ENCODE measurements around the gene TP73. TPM values are rescaled to one million over a fixed set of nuclear protein-coding genes. Genes with fewer than 3 reads are reported as not detected.

Gene TP73
- total and polyA plus RNA-seq, 2 donors (not counting 1 experiment from before 2014, with no cell fraction given) = 1.2 to 2.4 TPM

- Histone ChIP-seq H3K27ac (ENCODE audit: low read length in 2 of 2) (no peak overlapping the region), H2AFZ (ENCODE audit: insufficient read depth, low read depth, low read length, poor library complexity, severe bottlenecking) (no peak overlapping the region), H3K9ac (ENCODE audit: low read length) (no peak overlapping the region), H3K27me3 (replicated peaks in 1 of 4; ENCODE audit: control extremely low read depth in 1 of 4, control insufficient read depth in 3 of 4, insufficient read depth in 4 of 4, low read length in 3 of 4) (no peaks in the 10 kb centered on the region), H3K9me3 (ENCODE audit: control extremely low read depth in 1 of 3, control insufficient read depth in 2 of 3, insufficient read depth in 1 of 3, low read length in 2 of 3) (no peaks in the 10 kb centered on the region), H3K79me2 (ENCODE audit: control insufficient read depth, insufficient read depth, low read length) (peaks cover 12% of the 10 kb centered on the region), H3K4me1 (ENCODE audit: control insufficient read depth in 2 of 2, insufficient read depth in 2 of 2, low read length in 2 of 2) (peaks cover 18 to 25% of the 10 kb centered on the region in 2 donors), H3K4me2 (replicated peaks; ENCODE audit: low read depth, low read length, poor library complexity, severe bottlenecking) (no peak overlapping the region), H3K4me3 (ENCODE audit: control extremely low read depth in 1 of 5, extremely low read depth in 1 of 5, insufficient read depth in 1 of 5, low read depth in 2 of 5, low read length in 4 of 5) (no peak overlapping the region), H4K20me1 (ENCODE audit: control insufficient read depth, insufficient read depth, low read length, poor library complexity, severe bottlenecking) (peaks cover 5% of the 10 kb centered on the region), H3K36me3 (replicated peaks in 1 of 2; ENCODE audit: control extremely low read depth in 1 of 2, control insufficient read depth in 1 of 2, extremely low read depth in 1 of 2, insufficient read depth in 2 of 2, low read length in 1 of 2) (peaks cover 0 to 44% of the 10 kb centered on the region in 2 experiments)
- intact Hi-C loops (cut with micrococcal nuclease) = loop anchor here (10.0 kb wide), 3 partner anchors 227 to 1213 kb away; partner anchors contain the start of genes CEP104, DFFB and PEX10
- Mint-ChIP-seq H3K4me3 (peak overlapping the region; percentile 32), H3K4me1 (peaks cover 33% of the 10 kb centered on the region), H3K27ac (no peak overlapping the region), H3K27me3 (no peaks in the 10 kb centered on the region), H3K9me3 (ENCODE audit: insufficient read depth) (no peaks in the 10 kb centered on the region)
- 96% methylated on average over 26 of the region's 26 CpGs for WGBS (ENCODE audit: insufficient coverage)
- ATAC-seq (ENCODE audit: low read depth) = no peak
- TF ChIP-seq EZH2 (IDR thresholded peaks at IDR 0.05; ENCODE audit: borderline replicate concordance, insufficient read depth, low read depth, low read length, poor library complexity, severe bottlenecking) = no peak
- no peak for TF ChIP-seq CTCF (IDR thresholded peaks at IDR 0.05)
- ChIA-PET CTCF (interaction anchor here (1.1 to 3.8 kb wide), 4 partner anchors 7 to 175 kb away, joined by 3 to 37 read pairs (median 4); no protein-coding TSS in a partner anchor), POLR2A (no interaction called here)
- DNase-seq = no peak
Measured at GRCh38 chr1:3627515-3628253, 24.6 kb upstream of the TP73 start.

- Histone ChIP-seq H3K4me2 (replicated peaks; ENCODE audit: low read depth, low read length, poor library complexity, severe bottlenecking) (no peak overlapping the region), H2AFZ (ENCODE audit: insufficient read depth, low read depth, low read length, poor library complexity, severe bottlenecking) (no peak overlapping the region), H3K9me3 (ENCODE audit: control extremely low read depth in 1 of 3, control insufficient read depth in 2 of 3, insufficient read depth in 1 of 3, low read length in 2 of 3) (no peaks in the 10 kb centered on the region), H3K79me2 (ENCODE audit: control insufficient read depth, insufficient read depth, low read length) (peaks cover 9% of the 10 kb centered on the region), H3K27me3 (replicated peaks in 1 of 4; ENCODE audit: control extremely low read depth in 1 of 4, control insufficient read depth in 3 of 4, insufficient read depth in 4 of 4, low read length in 3 of 4) (no peaks in the 10 kb centered on the region), H3K36me3 (replicated peaks in 1 of 2; ENCODE audit: control extremely low read depth in 1 of 2, control insufficient read depth in 1 of 2, extremely low read depth in 1 of 2, insufficient read depth in 2 of 2, low read length in 1 of 2) (peaks cover 0 to 51% of the 10 kb centered on the region in 2 experiments), H3K9ac (ENCODE audit: low read length) (no peak overlapping the region), H3K27ac (ENCODE audit: low read length in 2 of 2) (no peak overlapping the region), H4K20me1 (ENCODE audit: control insufficient read depth, insufficient read depth, low read length, poor library complexity, severe bottlenecking) (peaks cover 5% of the 10 kb centered on the region), H3K4me1 (ENCODE audit: control insufficient read depth in 2 of 2, insufficient read depth in 2 of 2, low read length in 2 of 2) (peaks cover 13 to 20% of the 10 kb centered on the region in 2 donors), H3K4me3 (ENCODE audit: control extremely low read depth in 1 of 5, extremely low read depth in 1 of 5, insufficient read depth in 1 of 5, low read depth in 2 of 5, low read length in 4 of 5) (no peak overlapping the region)
- no peak overlapping the region for H3K27ac Mint-ChIP-seq
- ATAC-seq (ENCODE audit: low read depth) (no peak), DNase-seq (no peak)
- 95% methylated on average over 7 of the region's 10 CpGs for WGBS (ENCODE audit: insufficient coverage)
- CTCF ChIA-PET = interaction anchor here (1.1 to 3.8 kb wide), 4 partner anchors 8 to 176 kb away, joined by 3 to 37 read pairs (median 4); no protein-coding TSS in a partner anchor
- intact Hi-C loops (cut with micrococcal nuclease) = loop anchor here (10.0 kb wide), 3 partner anchors 226 to 1214 kb away; partner anchors contain the start of genes CEP104, DFFB and PEX10
- H3K4me1 Mint-ChIP-seq = peaks cover 26% of the 10 kb centered on the region
- no peaks in the 10 kb centered on the region for H3K9me3 Mint-ChIP-seq (ENCODE audit: insufficient read depth)
- H3K27me3 Mint-ChIP-seq = no peaks in the 10 kb centered on the region
- POLR2A ChIA-PET = no interaction called here
- no peak for TF ChIP-seq CTCF (IDR thresholded peaks at IDR 0.05)
- no peak for TF ChIP-seq EZH2 (IDR thresholded peaks at IDR 0.05; ENCODE audit: borderline replicate concordance, insufficient read depth, low read depth, low read length, poor library complexity, severe bottlenecking)
- no peak overlapping the region for H3K4me3 Mint-ChIP-seq
Measured at GRCh38 chr1:3628445-3628844, 23.9 kb upstream of the TP73 start.

Data from B cell (primary cell).